ENCODE results near the gene AGPAT4.

GRCh38 chr6:161152527-161152862 is 121.4 kb downstream of the AGPAT4 start:
- TF ChIP-seq CTCF (IDR thresholded peaks at IDR 0.05) (no peak), POLR2A (IDR thresholded peaks at IDR 0.05) (no peak)
